ENCODE measurements around the gene MSANTD2.

The MSANTD2 gene

GRCh38 chr11:124727474-124727873 lies 72.7 kb downstream of the MSANTD2 start:
- DNase-seq, result no peak

- no peak for DNase-seq
Observed at GRCh38 chr11:124725719-124726105, 74.5 kb downstream of the MSANTD2 start.

GRCh38 chr11:124724979-124725718 lies 75.1 kb downstream of the MSANTD2 start:
- no peak for DNase-seq

- no peak for DNase-seq
Observed at GRCh38 chr11:124722176-124722575, 78.0 kb downstream of the MSANTD2 start.

- no peak for DNase-seq
Observed at GRCh38 chr11:124719534-124719933, 80.7 kb downstream of the MSANTD2 start.

- DNase-seq, result no peak
Observed at GRCh38 chr11:124718801-124719200, 81.4 kb downstream of the MSANTD2 start.

- no peak for DNase-seq
Observed at GRCh38 chr11:124717786-124718651, 82.2 kb downstream of the MSANTD2 start.

- DNase-seq, result no peak
Observed at GRCh38 chr11:124717421-124717785, 82.8 kb downstream of the MSANTD2 start.

GRCh38 chr11:124716591-124716990 lies 83.6 kb downstream of the MSANTD2 start:
- no peak for DNase-seq
